ENCODE measurements around the gene TMEM232. TPM values are rescaled to one million over a fixed set of nuclear protein-coding genes. Genes with fewer than 3 reads are reported as not detected.
A peak's percentile ranks its signal among the peaks of the same experiment; 100 is the strongest.
"Not testable (repeated sequence)": the region's sequence is repeated elsewhere in the genome, so short reads cannot be mapped to it uniquely, and the experiment has no call there.

The TMEM232 gene
- polyA plus RNA-seq, 6 donors from 2014 or later, result 0.73 to 1.8 (median 1.2) TPM; not detected in 2

DNA sequence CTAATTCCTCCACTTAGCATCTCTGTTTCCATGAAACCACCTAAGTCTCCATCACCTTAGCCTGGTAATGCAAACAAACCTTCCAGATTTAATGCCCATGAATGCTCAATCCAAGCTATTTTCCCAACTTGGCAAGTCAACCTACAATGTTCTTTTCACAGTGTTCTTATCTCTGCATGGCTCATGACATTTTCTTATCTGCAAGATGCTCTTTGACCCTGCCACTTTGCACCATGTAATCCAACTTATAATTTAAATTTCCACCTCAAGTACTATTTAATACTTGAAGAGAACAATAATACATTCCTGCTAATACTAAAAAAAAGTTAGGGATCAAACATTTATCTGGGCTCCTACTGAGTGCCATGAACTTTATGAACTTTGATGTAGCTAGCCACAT lies 164.3 kb downstream of the TMEM232 start:
- H3K27ac Mint-ChIP-seq, result no peak overlapping the region
- ATAC-seq (ENCODE audit: low read depth in 2 of 2), result no peak

DNA sequence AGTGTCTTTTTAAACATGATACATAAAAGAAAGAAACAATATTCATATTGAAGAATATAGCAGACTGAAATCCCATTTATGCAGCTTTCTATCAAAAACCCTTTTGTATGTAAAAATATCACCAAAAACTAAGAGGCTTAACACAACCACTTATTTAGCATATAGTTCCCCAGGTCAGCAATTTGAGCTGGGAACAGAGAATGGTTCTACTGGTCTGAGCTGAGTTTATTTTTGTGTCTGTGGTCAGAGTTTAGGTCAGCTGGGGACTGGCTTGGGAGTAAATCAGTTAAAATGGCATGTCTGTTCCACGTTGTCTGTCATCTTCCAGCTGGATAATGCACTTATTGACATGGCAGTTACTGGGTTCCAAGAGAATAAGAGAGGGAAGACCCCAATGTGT lies 165.0 kb downstream of the TMEM232 start:
- DNase-seq (no peak), ATAC-seq (ENCODE audit: low read depth in 2 of 2) (no peak)
- Mint-ChIP-seq H3K27me3 (no peaks in the 10 kb centered on the region), H3K9me3 (peaks cover 0 to 5% (median 2%) of the 10 kb centered on the region in 7 donors), H3K36me3 (no peaks in the 10 kb centered on the region), H3K4me1 (no peaks in the 10 kb centered on the region), H3K4me3 (no peak overlapping the region), H3K27ac (no peak overlapping the region)

More for the DNA sequence above, 164.3 kb downstream of the TMEM232 start:
- Mint-ChIP-seq H3K9me3 (peaks cover 0 to 7% (median 5%) of the 10 kb centered on the region in 7 donors), H3K4me3 (no peak overlapping the region), H3K27me3 (no peaks in the 10 kb centered on the region), H3K36me3 (no peaks in the 10 kb centered on the region), H3K4me1 (no peaks in the 10 kb centered on the region)
- no peak for DNase-seq

DNA sequence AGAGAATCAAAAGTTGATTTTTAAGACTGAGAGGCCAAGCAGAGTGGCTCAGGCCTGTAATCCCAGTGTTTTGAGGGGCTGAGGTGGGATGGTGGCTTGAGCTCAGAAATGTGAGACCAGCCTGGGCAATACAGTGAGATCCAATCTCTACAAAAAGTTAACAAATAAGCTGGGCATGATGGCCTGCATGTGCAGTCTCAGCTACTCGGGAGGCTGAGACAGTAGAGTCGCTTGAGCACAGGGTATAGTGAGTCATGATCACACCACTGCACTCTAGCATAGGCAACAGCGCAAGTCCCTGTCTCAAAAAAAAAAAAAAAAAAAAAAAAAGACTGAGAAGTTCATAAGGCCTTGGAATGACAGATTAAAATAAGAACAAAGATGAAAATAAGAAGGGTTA lies 177.2 kb downstream of the TMEM232 start:
- no peak for ATAC-seq (ENCODE audit: low read depth in 2 of 2)
- peaks cover 0 to 16% (median 11%) of the 10 kb centered on the region in 7 donors for H3K9me3 Mint-ChIP-seq
- no peak for DNase-seq
- no peaks in the 10 kb centered on the region for H3K36me3 Mint-ChIP-seq
- H3K27me3 Mint-ChIP-seq, result no peaks in the 10 kb centered on the region
- no peaks in the 10 kb centered on the region for H3K4me1 Mint-ChIP-seq
- no peak overlapping the region for H3K27ac Mint-ChIP-seq
- H3K4me3 Mint-ChIP-seq, result no peak overlapping the region

- Mint-ChIP-seq H3K36me3 (no peaks in the 10 kb centered on the region), H3K27me3 (no peaks in the 10 kb centered on the region), H3K9me3 (peaks cover 0 to 11% (median 5%) of the 10 kb centered on the region in 7 donors), H3K4me3 (no peak overlapping the region), H3K27ac (no peak overlapping the region), H3K4me1 (no peaks in the 10 kb centered on the region)
- ATAC-seq (ENCODE audit: low read depth in 2 of 2), result no peak
- DNase-seq, result no peak
Measured at GRCh38 chr5:110548171-110548570, 178.3 kb downstream of the TMEM232 start.

- Mint-ChIP-seq H3K9me3 (peaks cover 0 to 11% (median 3%) of the 10 kb centered on the region in 7 donors), H3K36me3 (no peaks in the 10 kb centered on the region), H3K4me3 (no peak overlapping the region), H3K4me1 (no peaks in the 10 kb centered on the region), H3K27ac (no peak overlapping the region), H3K27me3 (no peaks in the 10 kb centered on the region)
- no peak for ATAC-seq (ENCODE audit: low read depth in 2 of 2)
- DNase-seq, result no peak
Measured at GRCh38 chr5:110547495-110547894, 179.0 kb downstream of the TMEM232 start.

DNA sequence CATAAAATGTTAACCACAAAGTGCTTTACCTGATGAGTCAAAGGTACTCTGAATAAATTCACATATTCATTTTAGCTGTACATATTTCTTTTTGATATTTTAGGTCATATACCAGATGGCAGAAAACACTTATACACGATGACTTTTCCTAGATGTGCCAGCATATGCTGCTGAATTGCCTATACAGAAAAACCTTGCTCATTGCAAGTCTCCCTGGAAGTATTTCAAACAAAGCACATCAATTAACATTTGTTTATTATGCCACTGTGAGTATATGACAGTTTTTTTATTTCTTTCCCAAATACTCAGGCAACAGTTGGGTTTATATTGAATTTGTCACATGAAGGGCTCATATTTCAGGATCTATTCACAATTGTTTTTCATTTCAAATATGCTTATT lies 180.8 kb downstream of the TMEM232 start:
- Mint-ChIP-seq H3K27ac (no peak overlapping the region), H3K4me1 (no peaks in the 10 kb centered on the region), H3K9me3 (peaks cover 0 to 6% (median 0%) of the 10 kb centered on the region in 7 donors), H3K36me3 (no peaks in the 10 kb centered on the region), H3K4me3 (no peak overlapping the region), H3K27me3 (no peaks in the 10 kb centered on the region)
- DNase-seq, result no peak
- ATAC-seq (ENCODE audit: low read depth in 2 of 2), result no peak

- ATAC-seq (ENCODE audit: low read depth in 2 of 2) (no peak), DNase-seq (no peak)
- Mint-ChIP-seq H3K4me3 (no peak overlapping the region), H3K36me3 (no peaks in the 10 kb centered on the region), H3K9me3 (peaks cover 0 to 4% (median 0%) of the 10 kb centered on the region in 7 donors), H3K4me1 (no peaks in the 10 kb centered on the region), H3K27ac (no peak overlapping the region), H3K27me3 (no peaks in the 10 kb centered on the region)
Measured at GRCh38 chr5:110544603-110545002, 181.9 kb downstream of the TMEM232 start.

GRCh38 chr5:110542949-110543348 lies 183.5 kb downstream of the TMEM232 start:
- H3K4me3 Mint-ChIP-seq, result no peak overlapping the region
- DNase-seq (no peak), ATAC-seq (ENCODE audit: low read depth in 2 of 2) (no peak)
- no peaks in the 10 kb centered on the region for H3K4me1 Mint-ChIP-seq
- H3K36me3 Mint-ChIP-seq, result no peaks in the 10 kb centered on the region
- no peaks in the 10 kb centered on the region for H3K27me3 Mint-ChIP-seq
- no peak overlapping the region for H3K27ac Mint-ChIP-seq
- peaks cover 0 to 4% (median 0%) of the 10 kb centered on the region in 7 donors for H3K9me3 Mint-ChIP-seq

GRCh38 chr5:110536120-110537115 lies 190.1 kb downstream of the TMEM232 start:
- H3K27ac Mint-ChIP-seq, result peak overlapping the region in 1 of 6 donors; percentile 41
- no peaks in the 10 kb centered on the region for H3K36me3 Mint-ChIP-seq
- no peak overlapping the region for H3K4me3 Mint-ChIP-seq
- H3K9me3 Mint-ChIP-seq, result no peaks in the 10 kb centered on the region
- DNase-seq (no peak), ATAC-seq (ENCODE audit: low read depth in 2 of 2) (no peak)
- H3K27me3 Mint-ChIP-seq, result no peaks in the 10 kb centered on the region
- no peaks in the 10 kb centered on the region for H3K4me1 Mint-ChIP-seq

- not testable (repeated sequence) for H3K27ac Mint-ChIP-seq; H3K4me3 Mint-ChIP-seq; H3K4me1 Mint-ChIP-seq; H3K27me3 Mint-ChIP-seq; H3K36me3 Mint-ChIP-seq; DNase-seq; H3K9me3 Mint-ChIP-seq; ATAC-seq (ENCODE audit: low read depth in 2 of 2)
Measured at GRCh38 chr5:110535146-110535545, 191.3 kb downstream of the TMEM232 start.

GRCh38 chr5:110525762-110526161 lies 200.7 kb downstream of the TMEM232 start:
- peaks cover 0 to 12% (median 6%) of the 10 kb centered on the region in 7 donors for H3K9me3 Mint-ChIP-seq
- H3K27ac Mint-ChIP-seq, result no peak overlapping the region
- no peak for DNase-seq
- H3K36me3 Mint-ChIP-seq, result no peaks in the 10 kb centered on the region
- ATAC-seq (ENCODE audit: low read depth in 2 of 2), result no peak
- no peak overlapping the region for H3K4me3 Mint-ChIP-seq
- H3K27me3 Mint-ChIP-seq, result no peaks in the 10 kb centered on the region
- H3K4me1 Mint-ChIP-seq, result no peaks in the 10 kb centered on the region

- DNase-seq (no peak), ATAC-seq (ENCODE audit: low read depth in 2 of 2) (no peak)
- Mint-ChIP-seq H3K27me3 (no peaks in the 10 kb centered on the region), H3K4me1 (no peaks in the 10 kb centered on the region), H3K9me3 (peaks cover 0 to 13% (median 6%) of the 10 kb centered on the region in 7 donors), H3K36me3 (no peaks in the 10 kb centered on the region), H3K27ac (no peak overlapping the region), H3K4me3 (no peak overlapping the region)
Measured at GRCh38 chr5:110517396-110517795, 209.1 kb downstream of the TMEM232 start.

GRCh38 chr5:110514030-110514429 lies 212.4 kb downstream of the TMEM232 start:
- Mint-ChIP-seq H3K4me3 (no peak overlapping the region), H3K9me3 (peaks cover 0 to 4% (median 0%) of the 10 kb centered on the region in 7 donors), H3K4me1 (no peaks in the 10 kb centered on the region), H3K36me3 (no peaks in the 10 kb centered on the region), H3K27me3 (no peaks in the 10 kb centered on the region), H3K27ac (no peak overlapping the region)
- ATAC-seq (ENCODE audit: low read depth in 2 of 2), result no peak
- DNase-seq, result no peak

DNA sequence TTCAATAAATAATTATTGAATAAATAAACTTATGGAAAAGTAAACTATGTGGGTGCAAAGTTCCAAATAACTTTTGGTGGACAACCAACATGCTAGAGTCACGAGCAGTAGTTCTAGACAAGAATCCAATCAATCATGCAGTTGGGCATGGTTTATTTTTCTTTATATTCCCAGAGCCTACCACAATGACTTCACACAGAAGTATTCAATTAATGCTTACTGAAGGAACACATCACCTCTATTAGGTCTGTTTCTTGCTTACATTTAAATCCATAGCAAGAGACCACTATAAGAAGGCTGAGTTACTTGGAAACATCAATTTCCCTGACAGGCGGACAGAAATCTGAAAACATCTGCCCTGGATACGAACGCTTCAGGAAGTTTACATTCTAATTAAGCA lies 214.2 kb downstream of the TMEM232 start:
- no peak for DNase-seq
- H3K9me3 Mint-ChIP-seq, result peaks cover 0 to 2% (median 0%) of the 10 kb centered on the region in 7 donors
- no peak overlapping the region for H3K4me3 Mint-ChIP-seq
- H3K4me1 Mint-ChIP-seq, result no peaks in the 10 kb centered on the region
- ATAC-seq (ENCODE audit: low read depth in 2 of 2), result no peak
- no peaks in the 10 kb centered on the region for H3K27me3 Mint-ChIP-seq
- H3K27ac Mint-ChIP-seq, result no peak overlapping the region
- no peaks in the 10 kb centered on the region for H3K36me3 Mint-ChIP-seq

All from naive B cell (primary cell).